Fibroblast of the aortic adventitia (primary cell): ENCODE results near the gene CACNA2D3. TPM values are rescaled to one million over a fixed set of nuclear protein-coding genes. Genes with fewer than 3 reads are reported as not detected.

Source experiments
- DNase-seq: peaks from one replicate; pipeline ENCODE4 v3.0.0-alpha.2; 2010; ENCODE audit warnings: low read depth
- H3K4me3 ChIP-seq: 2 replicates; pipeline ENCODE4 v1.5.1; 2011; ENCODE audit warnings: low read depth, mild to moderate bottlenecking, control low read depth, low read length, moderate library complexity
- total RNA-seq: library from RNA; depleted of rRNA; stranded (reverse); fragments of >200 nt; gene quantifications from 2 replicates; pipeline ENCODE4 v1.2.3, GENCODE V29; 2012; ENCODE audit warnings: low replicate concordance
- TF ChIP-seq, protein P1 (sequence below): IDR thresholded peaks from 2 replicates; pipeline ENCODE4 v1.5.1; 2011; ENCODE audit warnings: mild to moderate bottlenecking, low read length, control low read depth, inconsistent platforms; ENCODE audit not compliant: insufficient read depth

CACNA2D3 gene
- total RNA-seq, 1 donor = 0.45 TPM

DNA sequence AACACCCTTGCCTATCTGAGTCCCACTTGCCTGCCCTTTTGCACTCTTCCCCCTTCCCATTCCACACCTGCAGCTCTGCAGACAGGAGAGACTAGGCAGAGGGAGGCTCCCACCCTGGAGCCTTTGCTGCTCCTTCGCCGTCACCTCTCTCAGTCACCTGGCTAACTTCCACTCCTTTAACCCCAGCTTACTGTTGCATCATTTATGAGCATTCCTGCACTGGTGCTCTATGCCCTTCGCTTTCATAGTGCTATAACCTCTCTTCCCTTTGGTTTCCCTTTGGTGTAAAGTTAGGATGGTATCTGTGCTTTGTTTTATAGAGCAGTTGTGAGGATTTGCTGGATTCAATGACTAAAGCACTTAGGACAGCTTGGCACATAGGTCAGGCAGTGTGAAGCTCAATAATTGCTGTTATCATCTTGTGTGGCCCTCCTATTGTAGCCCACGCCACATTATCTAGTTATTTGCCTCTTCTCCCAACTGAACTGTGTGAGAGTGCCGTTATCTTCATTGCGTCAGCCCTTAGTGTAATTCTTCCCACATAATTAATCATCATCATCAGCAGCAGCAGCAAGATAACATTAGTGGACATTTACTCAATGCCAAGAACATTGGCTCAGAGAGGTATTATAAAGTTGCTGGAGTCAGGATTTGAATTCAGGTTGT, 253.9 kb downstream of the CACNA2D3 start:
- DNase-seq = no peak
- no peak overlapping the region for H3K4me3 ChIP-seq
- TF ChIP-seq, protein P1, sequence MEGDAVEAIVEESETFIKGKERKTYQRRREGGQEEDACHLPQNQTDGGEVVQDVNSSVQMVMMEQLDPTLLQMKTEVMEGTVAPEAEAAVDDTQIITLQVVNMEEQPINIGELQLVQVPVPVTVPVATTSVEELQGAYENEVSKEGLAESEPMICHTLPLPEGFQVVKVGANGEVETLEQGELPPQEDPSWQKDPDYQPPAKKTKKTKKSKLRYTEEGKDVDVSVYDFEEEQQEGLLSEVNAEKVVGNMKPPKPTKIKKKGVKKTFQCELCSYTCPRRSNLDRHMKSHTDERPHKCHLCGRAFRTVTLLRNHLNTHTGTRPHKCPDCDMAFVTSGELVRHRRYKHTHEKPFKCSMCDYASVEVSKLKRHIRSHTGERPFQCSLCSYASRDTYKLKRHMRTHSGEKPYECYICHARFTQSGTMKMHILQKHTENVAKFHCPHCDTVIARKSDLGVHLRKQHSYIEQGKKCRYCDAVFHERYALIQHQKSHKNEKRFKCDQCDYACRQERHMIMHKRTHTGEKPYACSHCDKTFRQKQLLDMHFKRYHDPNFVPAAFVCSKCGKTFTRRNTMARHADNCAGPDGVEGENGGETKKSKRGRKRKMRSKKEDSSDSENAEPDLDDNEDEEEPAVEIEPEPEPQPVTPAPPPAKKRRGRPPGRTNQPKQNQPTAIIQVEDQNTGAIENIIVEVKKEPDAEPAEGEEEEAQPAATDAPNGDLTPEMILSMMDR = no peak

DNA sequence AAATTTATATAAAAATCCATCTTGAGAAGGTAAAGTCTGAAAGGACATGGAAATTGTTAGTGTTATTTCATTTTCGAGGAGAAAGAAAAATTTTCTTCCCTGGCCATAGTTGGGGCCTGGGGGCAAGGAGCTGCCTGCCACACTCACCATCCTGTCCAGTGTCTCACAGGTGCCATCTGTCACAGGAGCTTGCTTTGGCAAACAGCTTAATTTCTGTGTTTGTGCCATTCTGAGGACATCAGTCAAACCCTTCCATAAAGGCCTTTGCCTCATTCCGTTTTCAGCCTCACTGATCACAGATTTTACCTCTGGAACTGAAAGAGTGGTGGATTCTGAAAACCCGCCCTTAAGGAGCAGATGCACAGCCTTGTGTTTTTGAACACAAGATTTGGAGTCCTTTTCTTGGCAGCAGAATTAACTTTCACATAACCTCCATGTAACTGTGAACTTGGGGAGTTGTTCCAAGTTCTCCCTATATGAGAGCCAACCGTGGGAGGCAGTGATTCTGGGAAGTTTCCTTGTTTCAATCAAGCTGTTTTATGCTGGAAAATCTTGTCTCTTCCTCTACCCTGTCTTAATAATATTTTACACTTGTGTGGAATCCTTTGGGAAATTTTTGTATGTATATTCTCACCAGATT, 254.7 kb downstream of the CACNA2D3 start:
- no peak for DNase-seq
- TF ChIP-seq, protein P1 = no peak
- H3K4me3 ChIP-seq = no peak overlapping the region

DNA sequence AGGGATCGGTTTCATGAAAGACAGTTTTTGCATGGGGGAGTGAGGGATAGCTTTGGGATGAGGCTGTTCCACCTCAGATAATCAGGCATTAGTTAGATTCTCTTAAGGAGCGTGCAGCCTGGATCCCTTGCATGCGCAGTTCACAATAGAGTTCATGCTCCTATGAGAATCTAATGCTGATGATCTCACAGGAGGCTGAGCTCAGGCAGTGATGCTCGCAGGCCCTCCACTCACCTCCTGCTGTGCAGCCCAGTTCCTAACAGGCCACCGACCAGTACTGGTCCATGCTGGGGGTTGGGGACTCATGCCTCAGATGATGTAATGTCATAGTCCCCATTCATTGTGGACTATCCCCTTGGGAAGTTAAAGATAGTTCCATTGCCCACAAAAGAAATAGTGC, 255.8 kb downstream of the CACNA2D3 start:
- no peak overlapping the region for H3K4me3 ChIP-seq
- TF ChIP-seq, protein P1 = no peak
- DNase-seq = no peak

DNA sequence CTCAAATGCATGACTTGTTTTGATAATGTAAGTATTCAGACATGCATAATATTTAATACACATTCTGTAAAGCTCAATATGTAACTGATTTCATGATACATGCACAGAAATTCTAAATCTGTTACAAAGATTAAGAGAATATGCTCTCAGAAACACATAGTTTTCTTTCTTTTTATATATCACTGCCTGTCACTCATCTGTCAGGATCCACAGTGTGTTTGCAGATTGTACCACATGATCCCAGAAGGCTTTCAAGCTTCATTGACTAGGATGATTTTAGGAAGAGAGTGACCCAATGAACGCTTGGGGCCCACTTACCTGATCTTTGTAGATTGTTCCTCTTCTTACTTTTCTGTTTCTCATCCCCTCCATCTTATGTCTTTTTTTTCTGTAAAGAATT, 261.9 kb downstream of the CACNA2D3 start:
- DNase-seq = no peak
- TF ChIP-seq, protein P1 = no peak
- no peak overlapping the region for H3K4me3 ChIP-seq

DNA sequence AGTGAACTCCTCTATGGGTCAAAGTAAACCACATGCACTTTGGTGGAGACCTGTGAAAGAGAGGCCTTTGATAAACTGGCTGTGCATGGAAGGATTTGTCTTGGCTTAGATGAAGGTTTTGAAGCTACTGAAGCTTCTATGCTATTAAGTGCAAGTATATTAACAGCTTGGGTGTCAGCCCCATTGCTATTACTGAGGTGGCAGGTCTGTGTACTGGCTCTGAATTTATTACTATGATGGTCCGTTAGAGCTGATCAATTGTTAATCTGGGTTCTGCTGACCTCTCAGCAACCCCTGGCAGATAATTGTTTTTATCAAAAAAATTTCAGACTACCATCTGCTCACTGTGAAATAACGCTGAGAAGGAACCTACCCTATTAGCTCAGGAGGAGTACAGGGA, 268.2 kb downstream of the CACNA2D3 start:
- DNase-seq = no peak
- H3K4me3 ChIP-seq = no peak overlapping the region
- TF ChIP-seq, protein P1 = no peak

DNA sequence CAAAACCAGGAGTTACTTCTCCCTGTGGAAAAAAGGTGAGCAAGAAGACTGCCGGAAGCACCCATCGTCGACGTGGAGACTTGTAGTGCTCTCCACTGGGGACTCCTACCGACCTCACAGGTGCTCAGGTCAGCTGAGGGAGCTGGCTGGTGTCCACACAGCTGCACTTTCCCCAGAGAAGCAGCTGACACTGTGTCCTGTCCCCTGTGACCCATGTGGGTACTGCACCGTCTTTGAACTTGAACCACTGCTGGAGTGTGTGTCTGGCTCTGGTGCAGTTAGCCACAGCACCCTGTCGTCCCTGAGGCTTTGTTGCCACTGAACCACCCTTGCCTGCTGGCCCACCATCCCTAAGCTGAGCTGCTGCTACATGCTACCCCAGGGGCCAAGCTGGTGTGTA, 270.8 kb downstream of the CACNA2D3 start:
- TF ChIP-seq, protein P1 = no peak
- no peak overlapping the region for H3K4me3 ChIP-seq
- DNase-seq = no peak

DNA sequence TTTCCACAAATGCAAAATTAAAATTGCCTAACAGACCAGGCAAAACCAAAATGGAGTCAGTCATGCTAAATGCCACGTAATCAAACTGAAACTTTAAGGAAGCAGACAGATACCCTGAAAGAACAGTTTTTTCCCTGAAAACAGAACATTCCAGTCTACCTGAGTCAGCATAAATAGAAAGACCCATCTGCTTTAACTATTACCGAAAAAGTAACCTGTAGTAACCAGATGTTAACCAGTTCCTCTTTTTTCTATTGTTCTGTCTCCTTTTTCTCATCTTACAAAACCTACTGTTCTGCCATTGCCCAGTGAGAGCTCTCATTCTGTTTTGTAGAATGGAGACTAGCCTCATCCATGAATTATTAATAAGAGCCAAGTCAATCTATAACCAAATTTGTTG, 286.0 kb downstream of the CACNA2D3 start:
- no peak for DNase-seq
- TF ChIP-seq, protein P1 = no peak
- no peak overlapping the region for H3K4me3 ChIP-seq
